Spleen (tissue), 11 donors: ENCODE results near the gene BIRC5. TPM values are rescaled to one million over a fixed set of nuclear protein-coding genes. Genes with fewer than 3 reads are reported as not detected.
"Not testable (repeated sequence)": the region's sequence is repeated elsewhere in the genome, so short reads cannot be mapped to it uniquely, and the experiment has no call there.

ENCODE experiments used
- DNase-seq: peaks from one replicate; pipeline ENCODE4 v3.0.0-alpha.2; 2020
- H3K27ac ChIP-seq, 8 donors: fragments of 200-600 bp; sonication (generic) in 7 of 8; 1 replicate in 4 of 8; 2 replicates in 4 of 8; pipeline versions ENCODE4 v1.5.0 to v1.8.0; 2016 to 2021; ENCODE audit warnings: inconsistent platforms in 4 of 8, mild to moderate bottlenecking in 4 of 8, moderate library complexity in 1 of 8
- H3K27me3 ChIP-seq, 7 donors: fragments of 200-600 bp; sonication (generic) in 6 of 7; replicated peaks in 1 of 7; 1 replicate in 4 of 7; 2 replicates in 3 of 7; pipeline versions ENCODE4 v1.5.0 to v1.8.0; 2016 to 2021; ENCODE audit warnings: inconsistent platforms in 3 of 7, mild to moderate bottlenecking in 1 of 7
- H3K36me3 ChIP-seq, 6 donors: fragments of 200-600 bp; sonication (generic) in 5 of 6; 1 replicate in 4 of 6; 2 replicates in 2 of 6; pipeline versions ENCODE4 v1.5.0 to v1.8.0; 2016 to 2021; ENCODE audit warnings: inconsistent platforms in 2 of 6
- H3K4me1 ChIP-seq, 6 donors: fragments of 200-600 bp; sonication (generic) in 5 of 6; 1 replicate in 3 of 6; 2 replicates in 3 of 6; pipeline versions ENCODE4 v1.5.0 to v1.8.0; 2016 to 2021; ENCODE audit warnings: inconsistent platforms in 3 of 6
- H3K4me3 ChIP-seq, 8 donors: fragments of 200-600 bp; sonication (generic) in 7 of 8; 1 replicate in 4 of 8; 2 replicates in 4 of 8; pipeline versions ENCODE4 v1.5.0 to v1.8.0; 2016 to 2021; ENCODE audit warnings: inconsistent platforms in 4 of 8, mild to moderate bottlenecking in 4 of 8, moderate library complexity in 2 of 8
- H3K9me3 ChIP-seq, 8 donors: fragments of 200-600 bp; sonication (generic) in 7 of 8; 1 replicate in 4 of 8; 2 replicates in 4 of 8; pipeline versions ENCODE4 v1.5.0 to v1.8.0; 2016 to 2021; ENCODE audit warnings: inconsistent platforms in 4 of 8
- POLR2A ChIP-seq, 3 donors: fragments of 450-650 bp; IDR thresholded peaks; one replicate each; pipeline ENCODE4 v1.5.1; 2017; ENCODE audit warnings: antibody characterized with exemption in 3 of 3, mild to moderate bottlenecking in 1 of 3
- POLR2AphosphoS5 ChIP-seq, 3 donors: sonication (generic); formaldehyde crosslinking; IDR thresholded peaks; one replicate each; pipeline ENCODE4 v1.5.1; 2017; ENCODE audit warnings: antibody characterized with exemption in 3 of 3
- WGBS, 5 donors: extraction: QIAGEN DNeasy Blood & Tissue Kit in 3 of 5; methylation state at CpG; one replicate each; pipeline versions ENCODE4 v1.1.5 to v1.1.7; 2013 to 2018; 5-methylcytosine and 5-hydroxymethylcytosine counted together
- intact Hi-C: fragments of 100-400 bp; cut with DNase I; formaldehyde crosslinking; loops from one replicate; pipeline ENCODE4 v1.15.0; 2023; ENCODE audit warnings: low total_unique reads
- polyA plus RNA-seq, 3 donors: library from polyadenylated mRNA; stranded (reverse); fragments of 200-250 nt; gene quantifications; one replicate each; pipeline ENCODE4 v1.2.1, GENCODE V29; 2013
- total RNA-seq, 7 donors: library from RNA; depleted of rRNA in 3 of 7; stranded (reverse); fragments of >200 nt in 3 of 7; fragmentation: NEBNext Ultra II Directional in 4 of 7; extraction: Animal tissue kit (Norgen Biotek cat#: 25700) in 4 of 7; gene quantifications; one replicate each; pipeline versions ENCODE4 v1.1.0 to v1.2.1, GENCODE V29; 2016 to 2021
- TF ChIP-seq, protein P1 (sequence below), 11 experiments: fragments of 200-600 bp in 7 of 11; fragments of 450-650 bp in 4 of 11; sonication (generic) in 4 of 11; IDR thresholded peaks in 8 of 11; conservative IDR thresholded peaks in 3 of 11; 1 replicate in 7 of 11; 2 replicates in 4 of 11; pipeline versions ENCODE4 v1.4.0 to v1.8.0; 2016 to 2021; ENCODE audit warnings: antibody characterized with exemption in 11 of 11, inconsistent platforms in 4 of 11, mild to moderate bottlenecking in 1 of 11
- donor health status: healthy with polysubstance abuse.
- donor health status: DM: no; HTN: no; CAD: no; lungs with moderate emphysema.
- donor health status: DM: no; HTN: no; CAD: no.
- donor health status: Bipolar disorder and iron deficiency.
- donor health status: healthy.
- donor health status: DM: no; HTN: no; CAD: no.
- donor health status: DM: yes; HTN: yes; CAD: no.

Gene BIRC5
- total and polyA plus RNA-seq, 10 donors = 2.1 to 11.9 (median 6.7) TPM

DNA sequence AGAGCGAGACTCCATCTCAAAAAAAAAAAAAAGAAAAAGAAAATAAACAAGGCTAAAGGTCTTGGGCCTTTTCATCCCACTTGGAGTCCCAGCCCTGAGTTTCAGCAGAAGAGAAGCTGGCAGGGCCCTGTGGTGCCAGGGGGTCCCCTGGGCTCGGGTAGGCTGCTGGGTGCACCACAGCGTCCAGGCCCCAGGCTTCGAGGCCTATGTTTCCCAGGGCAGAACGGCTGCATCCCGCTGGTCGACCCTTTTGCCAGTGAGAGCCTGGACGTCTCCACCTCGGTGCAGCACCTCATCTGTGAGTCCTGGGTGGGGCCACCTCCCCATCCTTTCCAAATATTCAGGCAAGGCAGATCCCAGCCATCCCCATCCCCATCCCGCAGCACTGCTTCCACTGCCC lies 19.6 kb downstream of the BIRC5 start:
- WGBS, 5 donors = 86 to 98% (median 94%) methylated on average over 10 of the region's 10 CpGs
- H3K27me3 ChIP-seq = peaks cover 0 to 57% (median 31%) of the 10 kb centered on the region in 7 donors

DNA sequence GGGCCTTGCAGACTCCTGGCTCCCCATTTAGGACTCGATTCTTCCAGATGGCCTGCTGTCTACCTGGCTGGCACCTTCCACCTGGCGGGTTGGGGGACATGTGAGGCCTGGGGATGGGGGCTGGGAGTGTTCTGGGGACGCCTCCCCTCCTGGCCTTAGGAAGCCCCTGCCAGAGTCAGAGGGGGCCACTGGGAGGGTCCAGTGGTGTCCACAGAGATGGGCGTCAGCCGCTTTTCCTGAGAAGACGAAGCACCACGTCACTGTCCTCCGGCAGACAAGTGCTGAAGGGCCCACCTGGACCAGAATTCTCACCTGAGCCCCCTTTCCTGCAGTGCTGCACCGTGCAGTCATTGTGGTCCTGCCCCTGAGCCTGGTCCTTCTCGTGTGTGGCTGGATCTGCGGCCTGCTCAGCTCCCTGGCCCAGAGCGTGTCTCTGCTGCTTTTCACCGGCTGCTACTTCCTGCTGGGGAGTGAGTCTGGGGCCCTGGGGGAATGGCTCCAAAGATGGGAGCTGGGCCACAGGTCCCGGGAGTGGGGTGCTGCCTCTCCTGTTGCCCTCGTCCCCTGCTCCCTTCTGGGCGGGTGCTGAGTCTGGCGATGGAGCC lies 20.3 kb downstream of the BIRC5 start:
- Histone ChIP-seq H3K27me3 (peaks cover 0 to 50% (median 31%) of the 10 kb centered on the region in 7 donors), H3K4me3 (no peak overlapping the region), H3K36me3 (no peaks in the 10 kb centered on the region), H3K9me3 (no peaks in the 10 kb centered on the region), H3K27ac (peak overlapping the region in 2 of 8 donors; percentile 9 to 39), H3K4me1 (peaks cover 0 to 48% (median 17%) of the 10 kb centered on the region in 6 donors)
- no peak for DNase-seq
- intact Hi-C loops = no loop called here
- TF ChIP-seq, protein P1, sequence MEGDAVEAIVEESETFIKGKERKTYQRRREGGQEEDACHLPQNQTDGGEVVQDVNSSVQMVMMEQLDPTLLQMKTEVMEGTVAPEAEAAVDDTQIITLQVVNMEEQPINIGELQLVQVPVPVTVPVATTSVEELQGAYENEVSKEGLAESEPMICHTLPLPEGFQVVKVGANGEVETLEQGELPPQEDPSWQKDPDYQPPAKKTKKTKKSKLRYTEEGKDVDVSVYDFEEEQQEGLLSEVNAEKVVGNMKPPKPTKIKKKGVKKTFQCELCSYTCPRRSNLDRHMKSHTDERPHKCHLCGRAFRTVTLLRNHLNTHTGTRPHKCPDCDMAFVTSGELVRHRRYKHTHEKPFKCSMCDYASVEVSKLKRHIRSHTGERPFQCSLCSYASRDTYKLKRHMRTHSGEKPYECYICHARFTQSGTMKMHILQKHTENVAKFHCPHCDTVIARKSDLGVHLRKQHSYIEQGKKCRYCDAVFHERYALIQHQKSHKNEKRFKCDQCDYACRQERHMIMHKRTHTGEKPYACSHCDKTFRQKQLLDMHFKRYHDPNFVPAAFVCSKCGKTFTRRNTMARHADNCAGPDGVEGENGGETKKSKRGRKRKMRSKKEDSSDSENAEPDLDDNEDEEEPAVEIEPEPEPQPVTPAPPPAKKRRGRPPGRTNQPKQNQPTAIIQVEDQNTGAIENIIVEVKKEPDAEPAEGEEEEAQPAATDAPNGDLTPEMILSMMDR (IDR thresholded peaks at IDR 0.05 in 8 of 11, conservative IDR thresholded peaks at IDR 0.05 in 3 of 11) = no peak
- no peak for TF ChIP-seq POLR2AphosphoS5 (IDR thresholded peaks at IDR 0.05)
- no peak for TF ChIP-seq POLR2A (IDR thresholded peaks at IDR 0.05)
- WGBS, 5 donors = 78 to 91% (median 87%) methylated on average over 13 to 17 of the region's 17 CpGs

More for the DNA sequence above, 19.6 kb downstream of the BIRC5 start:
- DNase-seq = no peak
- no peak for TF ChIP-seq POLR2AphosphoS5 (IDR thresholded peaks at IDR 0.05)
- no peak for TF ChIP-seq POLR2A (IDR thresholded peaks at IDR 0.05)
- TF ChIP-seq, protein P1 (IDR thresholded peaks at IDR 0.05 in 8 of 11, conservative IDR thresholded peaks at IDR 0.05 in 3 of 11) = no peak
- Histone ChIP-seq H3K36me3 (no peaks in the 10 kb centered on the region), H3K9me3 (no peaks in the 10 kb centered on the region), H3K27ac (no peak overlapping the region), H3K4me1 (peaks cover 0 to 44% (median 17%) of the 10 kb centered on the region in 6 donors), H3K4me3 (no peak overlapping the region)
- intact Hi-C loops = no loop called here

DNA sequence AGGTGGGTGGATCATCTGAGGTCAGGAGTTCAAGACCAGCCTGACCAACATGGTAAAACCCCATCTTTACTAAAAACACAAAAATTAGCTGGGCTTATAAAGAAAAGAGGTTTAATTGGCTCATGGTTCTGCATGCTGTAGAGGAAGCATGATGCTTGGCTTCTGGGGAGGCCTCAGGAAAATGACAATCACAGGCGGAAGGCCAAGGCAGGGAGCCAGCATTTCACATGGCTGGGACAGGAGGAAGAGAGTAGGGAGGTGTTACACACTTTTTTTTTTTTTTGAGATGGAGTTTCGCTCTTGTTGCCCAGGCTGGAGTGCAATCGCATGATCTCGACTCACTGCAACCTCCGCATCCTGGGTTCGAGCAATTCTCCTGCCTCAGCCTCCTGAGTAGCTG lies 21.0 kb downstream of the BIRC5 start:
- WGBS, 5 donors = 62 to 74% (median 71%) methylated on average over 6 of the region's 6 CpGs
- H3K9me3 ChIP-seq, H3K36me3 ChIP-seq, intact Hi-C loops, DNase-seq, H3K4me3 ChIP-seq: not testable (repeated sequence)
- Histone ChIP-seq H3K4me1 (peaks cover 0 to 48% (median 17%) of the 10 kb centered on the region in 6 donors), H3K27ac (peak overlapping the region in 2 of 8 donors; percentile 9 to 39), H3K27me3 (peaks cover 0 to 44% (median 31%) of the 10 kb centered on the region in 7 donors)
- peak in 1 of 3 donors; percentile 71 for TF ChIP-seq POLR2AphosphoS5 (IDR thresholded peaks at IDR 0.05)

DNA sequence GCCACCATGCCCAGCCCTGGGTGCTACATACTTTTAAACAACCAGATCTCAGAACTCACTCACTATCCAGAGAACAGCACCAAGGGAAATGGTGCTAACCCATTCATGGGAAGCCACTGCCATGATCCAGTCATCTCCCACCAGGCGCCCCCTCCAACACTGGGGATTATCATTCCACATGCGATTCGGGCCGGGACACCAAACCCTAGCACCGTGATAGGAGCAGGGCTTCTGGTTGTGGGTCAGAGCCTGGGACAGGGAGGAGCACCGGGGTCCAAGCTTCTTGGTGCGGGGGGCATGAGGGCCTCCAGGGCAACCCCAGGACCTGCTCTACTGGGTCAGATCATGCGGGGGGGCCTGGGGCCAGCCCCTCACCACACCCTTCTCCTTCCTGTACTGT lies 21.8 kb downstream of the BIRC5 start:
- H3K27ac ChIP-seq = no peak overlapping the region
- WGBS, 5 donors = 84 to 92% (median 90%) methylated on average over 5 to 8 of the region's 8 CpGs; no CpG with 5 or more reads in 1 of the 5 donors
- H3K27me3 ChIP-seq = peaks cover 0 to 35% (median 24%) of the 10 kb centered on the region in 7 donors
- peaks cover 0 to 48% (median 17%) of the 10 kb centered on the region in 6 donors for H3K4me1 ChIP-seq
- intact Hi-C loops = no loop called here
- H3K4me3 ChIP-seq = no peak overlapping the region
- no peaks in the 10 kb centered on the region for H3K9me3 ChIP-seq
- no peak for TF ChIP-seq POLR2A (IDR thresholded peaks at IDR 0.05)
- H3K36me3 ChIP-seq = no peaks in the 10 kb centered on the region
- DNase-seq = no peak

DNA sequence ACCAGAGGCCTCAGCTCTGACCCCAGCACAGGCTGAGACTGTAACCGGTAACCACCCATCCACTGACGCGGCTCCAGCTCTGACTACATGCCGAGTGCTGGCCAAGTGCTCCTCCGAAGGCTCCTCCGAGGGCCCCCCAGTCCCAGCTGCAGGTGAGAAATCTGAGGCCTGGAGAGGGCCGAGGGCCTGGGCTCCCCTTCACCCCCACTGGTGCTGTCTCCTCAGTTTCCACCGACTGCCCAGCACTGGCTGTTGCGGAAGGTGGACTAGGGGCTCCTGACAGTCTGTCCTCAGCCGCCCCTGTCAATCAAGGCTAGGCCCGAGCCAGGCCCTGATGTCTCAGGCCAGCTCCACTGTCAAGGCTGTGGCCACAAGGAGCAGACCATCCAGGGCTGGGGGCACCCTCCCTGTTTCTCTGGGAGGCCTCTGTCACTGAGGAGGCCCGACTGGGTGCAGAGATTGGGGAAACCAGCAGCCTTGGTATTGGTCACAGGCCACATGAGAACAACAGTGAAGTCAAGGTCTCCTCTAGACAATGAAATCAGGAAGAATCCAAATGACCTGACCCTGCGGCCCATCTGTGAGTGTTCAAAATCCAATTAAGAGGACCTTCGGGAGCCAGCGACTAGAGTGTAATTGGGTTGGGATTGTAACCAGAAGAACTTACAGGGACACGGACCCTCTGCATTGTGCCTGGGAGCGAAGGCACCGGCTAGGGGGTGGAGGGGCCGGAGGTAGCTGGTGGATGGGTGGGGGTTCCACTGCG lies 22.5 kb downstream of the BIRC5 start:
- Histone ChIP-seq H3K9me3 (no peaks in the 10 kb centered on the region), H3K4me3 (no peak overlapping the region), H3K36me3 (no peaks in the 10 kb centered on the region), H3K27me3 (peaks cover 0 to 29% (median 17%) of the 10 kb centered on the region in 7 donors), H3K4me1 (peaks cover 0 to 42% (median 13%) of the 10 kb centered on the region in 6 donors), H3K27ac (peak overlapping the region in 1 of 8 donors; percentile 5)
- WGBS, 5 donors = 87 to 99% (median 91%) methylated on average over 11 to 20 of the region's 20 CpGs
- TF ChIP-seq POLR2AphosphoS5 (IDR thresholded peaks at IDR 0.05) = peak in 1 of 3 donors; percentile 16
- TF ChIP-seq, protein P1 (IDR thresholded peaks at IDR 0.05 in 8 of 11, conservative IDR thresholded peaks at IDR 0.05 in 3 of 11) = no peak
- DNase-seq = no peak
- intact Hi-C loops = no loop called here
